Mucosa of gallbladder (tissue), 1 donor: ENCODE measurements around the gene PIGU. TPM values are rescaled to one million over a fixed set of nuclear protein-coding genes. Genes with fewer than 3 reads are reported as not detected.
A peak's percentile ranks its signal among the peaks of the same experiment; 100 is the strongest.

ENCODE experiments used
- DNase-seq: peaks from one replicate; pipeline ENCODE4 v3.0.0-alpha.2; 2020; ENCODE audit warnings: low spot score
- total RNA-seq: library from RNA; stranded (reverse); gene quantifications from one replicate; pipeline ENCODE4 v1.2.1, GENCODE V29; 2021
- donor health status: DM: no; HTN: no; CAD: no.

The PIGU gene
- total RNA-seq, 1 donor from 2014 or later: 19.1 TPM

DNA sequence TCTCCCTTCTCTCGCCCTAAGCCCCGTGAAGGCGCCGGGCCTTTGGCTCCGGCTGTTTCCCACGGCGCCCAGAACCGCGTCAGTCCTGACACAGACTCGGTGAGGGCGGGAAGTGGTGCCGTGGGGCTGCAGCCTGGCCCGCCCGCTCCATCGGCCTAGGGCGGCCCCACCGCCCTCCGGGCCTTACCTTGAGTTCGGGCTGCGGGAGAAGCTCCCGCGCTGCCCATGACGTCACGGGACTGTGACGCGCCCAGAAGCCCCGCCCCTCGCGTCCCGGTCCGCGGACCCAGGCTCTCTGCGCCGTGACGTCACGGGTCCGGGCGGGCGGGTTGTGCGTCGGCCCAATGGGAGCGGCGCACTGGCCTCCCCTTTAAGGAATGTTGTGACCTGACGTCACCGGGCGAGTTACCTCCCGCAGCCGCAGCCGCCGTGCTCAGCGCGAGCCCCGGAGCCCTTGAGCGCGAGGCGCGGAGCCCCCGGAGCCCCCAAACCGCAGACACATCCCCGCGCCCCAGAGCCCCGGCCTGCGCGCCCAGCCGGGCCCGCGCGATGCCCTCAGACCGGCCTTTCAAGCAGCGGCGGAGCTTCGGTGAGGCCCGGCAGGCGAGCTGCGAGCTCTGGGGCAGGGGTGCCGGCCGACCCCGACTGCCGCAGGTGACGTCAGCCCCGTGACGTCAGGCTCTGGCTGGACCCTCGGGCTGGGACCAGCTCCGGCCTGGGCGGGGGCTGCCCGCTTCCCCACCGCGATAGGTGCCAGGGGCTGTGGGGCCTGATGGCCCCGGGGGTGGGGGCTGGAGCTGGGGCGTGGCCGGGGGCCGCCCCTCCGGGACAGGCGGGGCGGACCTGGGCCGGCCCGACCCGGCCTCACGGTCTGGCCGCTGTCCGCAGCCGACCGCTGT, 118.3 kb downstream of the PIGU start, which contains the start of gene MAP1LC3A:
Gene MAP1LC3A, plus strand, starts transcription at position 399 of the 899 bp plus-strand sequence. Its CDS starts 151 bp downstream, at position 550.
- peak; percentile 96 for DNase-seq

DNA sequence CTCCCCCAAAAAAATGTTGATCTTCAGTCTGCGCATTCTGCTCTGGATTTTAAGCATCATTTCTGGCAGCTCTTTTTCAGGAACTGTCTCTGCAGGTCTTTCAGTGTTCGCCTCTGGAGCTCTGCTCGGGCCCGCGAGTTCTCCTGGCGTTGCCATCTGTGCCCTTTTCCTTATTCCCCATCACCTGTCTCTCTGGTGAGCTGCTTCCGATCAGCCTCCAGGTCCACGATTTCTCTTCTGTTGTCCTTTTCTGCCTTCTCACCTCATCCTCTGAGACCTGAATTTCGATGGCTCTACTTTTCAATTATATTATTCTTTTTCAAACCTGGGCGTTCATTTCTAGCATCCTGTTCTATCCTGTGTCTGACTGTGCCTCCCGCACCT, 119.0 kb downstream of the PIGU start:
- no peak for DNase-seq

DNA sequence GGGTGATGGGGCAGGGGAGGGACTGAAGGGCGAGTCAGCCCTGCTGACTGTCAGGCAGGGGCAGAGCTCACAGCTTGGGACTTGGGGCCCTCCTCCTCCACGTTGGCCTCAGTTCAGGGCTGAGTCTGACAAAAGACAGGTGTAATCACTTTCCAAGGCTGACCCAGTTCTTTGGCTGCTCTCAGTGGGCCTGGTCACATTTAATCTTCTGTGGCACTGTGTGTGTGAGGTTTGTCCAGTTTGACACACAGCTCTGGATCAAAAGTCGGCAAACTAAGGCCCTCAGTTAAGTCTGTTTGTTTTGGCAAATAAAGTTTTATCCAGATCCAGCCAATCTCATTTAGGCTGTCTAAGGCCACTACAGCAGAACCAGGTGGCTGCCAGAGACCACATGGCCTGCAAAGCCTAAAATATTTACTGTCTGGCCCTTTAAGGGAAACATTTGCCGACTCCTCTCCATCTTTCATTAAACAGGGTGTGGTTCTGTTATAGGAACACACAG, 123.5 kb downstream of the PIGU start:
- DNase-seq: no peak

DNA sequence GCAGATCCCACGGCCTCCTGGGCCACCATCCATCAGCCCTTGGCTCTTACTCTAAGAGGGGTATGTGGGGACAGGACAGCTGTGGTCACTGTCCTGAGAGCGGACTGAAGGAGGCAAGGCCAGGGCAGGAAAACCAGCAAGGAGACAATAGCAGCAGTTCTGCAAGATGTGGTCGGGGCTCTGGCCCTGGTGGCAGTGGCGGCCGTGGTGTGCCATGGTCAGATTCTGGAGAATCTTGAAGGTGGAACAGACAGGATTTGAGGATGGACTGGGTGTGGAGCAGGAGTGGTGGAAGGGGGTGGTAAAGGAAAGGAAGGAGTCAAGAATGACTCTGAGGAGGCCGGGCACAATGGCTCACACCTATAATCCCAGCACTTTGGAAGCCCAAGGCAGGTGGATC, 124.3 kb downstream of the PIGU start:
- DNase-seq: no peak

DNA sequence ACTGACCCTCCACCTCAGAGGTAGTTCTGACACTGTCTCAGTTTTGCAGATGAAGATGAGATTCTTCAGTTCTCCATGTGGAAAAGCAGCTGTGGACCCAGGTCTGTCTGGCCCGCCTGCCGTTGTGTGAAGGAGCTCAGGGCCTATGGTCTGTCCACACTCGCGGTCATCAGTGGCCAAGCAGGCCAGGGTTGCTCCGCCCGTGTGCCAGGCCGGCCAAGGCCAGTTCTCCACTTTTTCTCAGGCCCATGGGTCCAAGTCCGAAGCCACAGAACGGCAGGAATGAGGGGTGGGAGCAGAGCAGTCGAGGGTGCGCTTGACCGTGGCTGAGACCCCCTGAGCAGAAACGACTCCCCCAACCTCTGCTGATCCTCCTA, 127.0 kb downstream of the PIGU start:
- DNase-seq: no peak

DNA sequence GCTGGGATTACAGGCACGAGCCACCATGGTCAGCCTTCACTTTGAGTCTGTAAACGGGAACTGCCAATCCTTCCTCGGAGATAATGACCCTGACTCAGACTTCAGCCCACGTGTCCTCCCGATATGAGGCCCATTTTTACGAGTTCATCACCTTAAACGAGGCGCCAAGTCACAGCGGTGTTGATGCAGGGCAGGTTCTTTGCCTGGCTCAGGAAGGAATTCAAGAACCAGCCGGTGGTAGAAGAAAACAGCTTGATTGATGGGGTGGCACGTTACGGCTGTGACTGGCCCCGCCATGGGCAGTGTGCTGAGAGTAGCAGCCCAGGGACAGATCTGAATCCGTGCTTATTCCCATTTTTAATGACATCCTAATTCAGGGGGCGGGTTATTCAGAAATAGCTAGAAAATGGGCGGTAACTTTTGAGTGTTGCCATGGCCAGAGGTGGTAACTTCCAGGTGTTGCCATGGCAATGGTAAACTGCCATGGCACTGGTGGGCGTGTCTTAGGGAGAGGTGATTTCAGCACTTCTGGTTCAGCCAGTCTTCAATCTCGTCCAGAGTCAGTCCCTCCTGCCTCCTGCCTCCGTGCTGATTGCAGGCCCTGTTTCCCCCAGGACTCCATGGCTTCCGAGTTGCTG, 127.5 kb downstream of the PIGU start:
- DNase-seq: no peak

DNA sequence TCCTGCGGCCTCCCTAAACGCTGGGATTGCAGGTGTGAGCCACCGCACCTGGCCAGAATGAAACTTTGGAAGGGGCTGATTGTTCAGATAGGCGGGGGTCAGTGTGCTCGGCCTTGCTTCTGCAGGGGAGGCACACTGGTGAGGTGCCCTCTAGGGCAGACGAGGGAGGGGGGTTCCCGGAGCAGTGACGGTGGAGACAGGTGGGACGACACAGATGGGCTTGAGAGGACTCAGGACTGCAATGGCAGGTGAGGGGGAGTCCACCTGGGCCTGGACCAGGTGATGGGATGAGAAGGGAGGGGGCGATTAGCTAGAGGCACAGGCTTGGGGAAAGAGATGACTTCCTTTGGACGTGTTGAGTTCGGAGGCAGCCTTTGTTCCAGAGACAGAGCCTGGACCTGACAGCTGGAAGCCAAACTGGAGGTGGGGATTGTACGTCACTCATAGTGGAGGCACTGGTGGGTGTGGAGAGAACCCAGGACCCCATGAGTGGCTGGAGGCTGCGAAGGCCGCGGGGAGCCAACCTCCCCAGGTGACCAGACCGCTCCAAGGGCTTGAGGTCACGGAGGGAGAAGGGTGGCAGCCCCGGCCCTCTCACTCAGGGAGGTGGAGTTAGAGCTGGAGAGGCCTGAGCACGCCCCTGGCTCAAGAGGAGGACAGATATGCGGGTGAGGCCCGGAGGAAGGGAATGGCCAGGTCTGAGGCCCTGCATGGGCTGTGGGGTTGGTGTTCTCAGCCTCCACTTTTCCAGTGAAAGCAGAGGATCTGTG, 128.9 kb downstream of the PIGU start:
- no peak for DNase-seq

DNA sequence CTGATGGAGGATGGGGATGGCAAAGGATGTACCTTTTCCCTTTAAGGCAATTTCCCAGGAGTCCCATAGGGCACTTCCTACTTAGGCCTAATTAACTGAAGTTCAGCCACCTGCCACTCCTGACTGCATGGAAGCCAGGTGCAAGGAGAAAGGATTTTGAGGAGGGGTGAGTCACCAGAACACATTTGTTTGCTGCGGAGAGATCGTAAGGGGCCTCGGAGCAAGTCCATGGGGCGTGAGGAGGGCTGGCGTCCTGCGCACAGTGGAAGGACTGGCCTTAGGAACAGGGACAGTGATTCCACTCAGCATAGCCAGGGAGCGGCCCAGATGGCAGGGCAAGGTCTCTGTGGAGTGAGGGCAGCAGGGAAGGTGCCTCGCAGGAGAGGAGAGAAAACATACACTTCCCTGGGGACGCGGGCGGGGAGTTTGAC, 130.1 kb downstream of the PIGU start:
- DNase-seq: no peak

DNA sequence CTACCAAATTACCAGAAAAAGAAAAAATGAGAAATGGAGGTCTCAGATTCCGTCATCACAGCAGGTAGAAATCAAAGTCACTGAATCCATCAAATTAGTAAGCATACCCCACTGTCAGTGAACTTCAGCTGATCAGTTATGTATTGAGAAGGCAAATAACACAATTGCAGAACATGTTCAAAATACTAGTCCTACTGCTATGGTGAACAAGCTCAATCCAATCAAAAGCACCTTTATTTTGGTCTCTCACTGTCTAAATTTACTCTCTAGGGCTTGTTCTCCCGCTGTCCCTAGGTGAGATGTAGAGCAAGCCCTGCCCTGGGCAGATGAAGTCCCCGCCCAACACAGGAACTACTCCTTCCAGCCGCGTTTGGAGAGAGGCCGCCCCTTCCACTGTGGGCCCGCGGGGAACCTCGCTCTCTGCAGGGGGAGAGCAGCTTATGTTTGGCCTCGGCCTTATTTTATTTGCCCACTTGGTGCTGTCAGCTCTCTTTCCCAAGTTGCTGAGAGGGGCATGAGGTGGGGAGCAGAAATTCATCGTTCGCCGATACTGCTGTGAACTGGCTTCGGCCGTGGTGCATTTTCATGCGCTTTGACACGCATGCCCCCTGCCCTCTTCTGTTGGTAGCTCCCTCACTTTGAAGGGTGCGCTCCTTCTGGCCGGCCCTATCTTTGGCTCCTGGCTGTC, 132.6 kb downstream of the PIGU start:
- no peak for DNase-seq

DNA sequence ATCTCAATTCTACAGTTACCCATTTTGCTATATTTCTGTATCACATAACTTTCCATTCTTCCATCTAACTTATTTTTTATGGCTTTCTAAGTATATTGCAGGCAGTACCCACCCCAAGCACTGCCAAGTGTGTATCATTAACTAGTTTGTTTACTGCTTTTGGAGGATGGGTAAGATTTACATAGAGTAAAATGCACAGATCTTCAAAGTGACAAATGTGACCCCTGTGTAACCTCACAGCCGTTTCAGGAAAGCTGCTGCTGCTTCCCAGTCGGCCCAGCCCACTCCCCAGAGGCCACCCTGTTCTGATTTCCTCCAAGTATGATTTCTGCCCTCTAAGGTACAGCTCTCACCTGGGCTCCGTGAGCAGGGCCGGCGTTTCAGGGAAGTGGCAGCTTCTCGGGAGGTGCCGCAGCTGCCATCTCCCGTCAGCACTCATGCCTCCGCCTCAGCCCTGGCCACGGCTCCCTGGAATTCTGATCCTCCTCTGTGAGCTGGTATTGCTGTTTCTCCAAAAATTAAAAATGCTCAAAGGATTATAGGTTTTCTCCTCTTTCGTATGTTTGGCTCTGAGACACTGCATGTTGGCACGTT, 133.3 kb downstream of the PIGU start:
- no peak for DNase-seq

DNA sequence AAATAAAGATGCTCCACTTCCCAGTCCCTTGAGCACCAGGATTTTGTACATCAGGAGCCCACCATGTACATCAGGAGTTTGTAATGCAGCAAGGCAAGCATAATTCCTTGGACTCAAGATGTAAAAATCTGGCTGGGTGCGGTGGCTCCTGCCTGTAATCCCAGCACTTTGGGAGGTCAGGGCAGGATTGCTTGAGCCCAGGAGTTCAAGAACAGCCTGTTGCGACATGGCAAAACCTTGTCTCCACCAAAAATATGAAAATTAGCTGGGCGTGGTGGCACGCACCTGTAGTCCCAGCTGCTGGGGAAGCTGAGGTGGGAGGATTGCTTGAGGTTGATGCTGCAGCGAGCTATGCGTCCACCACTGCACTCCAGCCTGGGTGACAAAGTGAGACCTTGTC, 134.5 kb downstream of the PIGU start:
- no peak for DNase-seq

DNA sequence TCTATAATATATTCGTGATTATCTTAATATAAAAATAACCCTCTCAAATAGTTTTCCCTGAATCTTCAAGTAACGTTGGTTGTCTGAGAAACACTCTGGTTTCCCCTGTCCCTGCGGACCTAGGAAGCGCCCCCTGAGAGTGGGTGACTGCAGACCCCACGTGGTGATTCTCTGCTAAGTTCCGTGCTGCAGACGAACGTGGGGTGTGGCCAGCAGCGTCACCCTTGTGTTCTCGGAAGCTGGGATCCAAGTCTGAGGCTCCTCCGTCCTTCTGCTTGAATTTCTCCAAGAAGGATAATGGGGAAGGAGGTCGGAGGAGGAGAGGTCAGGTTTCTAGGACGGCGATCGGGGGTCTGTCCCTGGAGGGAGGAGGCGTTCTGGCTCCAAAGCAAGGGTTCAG, 135.0 kb downstream of the PIGU start:
- no peak for DNase-seq

DNA sequence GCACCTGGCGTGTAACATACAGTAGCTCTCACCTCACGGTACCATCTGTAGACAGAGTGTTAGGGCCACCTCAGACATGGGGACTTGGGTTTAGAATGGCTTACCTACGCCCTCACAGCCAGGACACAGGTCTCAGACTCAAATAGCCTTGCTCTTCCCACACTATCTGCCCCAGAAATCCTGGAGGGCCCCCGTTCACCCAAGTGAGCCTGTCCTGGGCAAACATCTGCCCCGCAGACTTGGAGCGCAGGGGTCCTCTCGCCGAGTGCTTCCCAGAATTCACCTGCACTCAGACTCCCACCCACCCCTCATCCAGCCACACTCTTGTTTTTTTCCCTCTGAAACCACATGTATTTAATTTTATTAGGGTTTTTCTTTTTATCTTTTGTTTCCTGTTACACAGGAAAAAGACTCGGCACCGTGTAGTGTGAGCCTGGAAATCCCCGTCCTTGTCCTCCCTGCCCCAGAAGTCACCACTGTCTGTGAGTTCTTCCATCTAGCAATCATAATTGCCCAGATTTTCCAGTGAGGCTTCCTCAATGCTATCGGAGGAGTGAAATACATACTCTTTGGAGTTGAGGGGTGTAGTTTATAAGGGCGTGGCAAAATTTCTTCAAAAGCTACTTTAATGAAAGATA, 135.5 kb downstream of the PIGU start:
- no peak for DNase-seq

DNA sequence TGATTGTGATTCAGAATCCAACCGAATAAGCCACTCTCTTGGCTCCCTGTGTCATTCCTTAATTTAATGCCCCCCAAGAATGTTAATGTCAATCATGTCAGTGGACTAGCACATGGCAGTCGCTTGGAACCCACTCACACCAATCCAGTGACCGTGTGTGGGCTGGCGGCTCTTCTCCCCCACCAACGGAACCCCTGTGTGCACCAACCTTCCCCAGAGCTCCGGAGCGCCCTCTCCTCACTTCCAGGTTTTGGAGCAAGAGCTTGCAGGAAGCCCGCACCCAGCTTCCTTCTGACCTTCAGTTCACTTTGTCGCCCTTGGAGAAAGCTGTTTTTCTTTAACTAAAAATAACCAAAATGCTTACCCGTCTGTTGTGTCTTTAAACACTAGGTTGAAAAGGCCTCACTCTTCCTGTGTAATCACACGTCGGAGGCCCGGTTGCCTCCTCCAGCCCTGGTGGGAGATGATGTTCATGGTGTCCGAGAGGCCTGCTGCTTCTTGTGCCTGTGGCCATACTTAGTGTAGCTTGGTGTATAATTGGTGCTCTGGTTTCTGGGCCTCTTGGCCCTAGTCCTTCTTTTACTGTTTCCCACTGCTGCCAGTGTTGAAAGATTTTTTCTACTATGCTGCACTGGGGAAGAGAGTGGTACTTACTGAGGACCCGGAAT, 136.2 kb downstream of the PIGU start:
- DNase-seq: no peak

DNA sequence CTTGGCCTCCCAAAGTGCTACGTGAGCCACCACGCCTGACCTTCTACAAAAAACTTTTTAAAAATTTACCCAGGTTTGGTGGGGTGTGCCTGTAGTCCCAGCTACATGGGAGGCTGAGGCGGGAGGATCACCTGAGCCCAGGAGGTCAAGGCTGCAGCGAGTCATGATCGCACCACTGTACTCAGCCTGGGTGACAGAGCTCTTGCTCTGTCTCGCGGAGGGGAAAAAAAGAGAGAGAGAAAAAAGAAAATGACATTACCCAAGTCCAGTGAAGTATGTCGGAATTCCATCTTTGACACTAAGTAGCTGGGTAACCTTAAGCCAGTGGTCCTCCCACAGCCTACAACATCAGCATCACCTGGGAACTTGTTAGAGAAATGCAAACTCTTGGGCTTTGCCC, 137.1 kb downstream of the PIGU start:
- no peak for DNase-seq

DNA sequence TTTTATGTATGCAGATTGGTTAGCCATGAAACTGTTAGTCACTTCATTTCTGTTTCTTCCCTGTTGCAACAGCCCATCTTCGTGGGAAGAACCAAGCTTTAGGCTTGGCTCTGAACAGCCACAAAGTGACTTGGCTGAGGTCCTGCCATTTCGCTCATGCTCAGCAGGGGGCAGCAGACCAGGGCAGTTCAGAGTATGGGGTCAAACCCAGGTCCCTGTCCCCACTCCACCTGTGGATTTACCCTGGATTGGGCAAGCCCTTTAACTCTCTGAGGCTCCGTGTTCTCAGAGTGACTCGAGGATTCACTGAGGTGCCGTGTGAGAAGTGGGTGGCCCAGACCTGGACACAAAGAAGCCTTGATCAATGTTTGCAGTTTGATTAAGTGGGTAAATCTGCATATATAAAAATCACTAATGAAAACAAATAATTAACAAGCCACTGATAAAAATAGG, 138.2 kb downstream of the PIGU start:
- peak; percentile 40 for DNase-seq

DNA sequence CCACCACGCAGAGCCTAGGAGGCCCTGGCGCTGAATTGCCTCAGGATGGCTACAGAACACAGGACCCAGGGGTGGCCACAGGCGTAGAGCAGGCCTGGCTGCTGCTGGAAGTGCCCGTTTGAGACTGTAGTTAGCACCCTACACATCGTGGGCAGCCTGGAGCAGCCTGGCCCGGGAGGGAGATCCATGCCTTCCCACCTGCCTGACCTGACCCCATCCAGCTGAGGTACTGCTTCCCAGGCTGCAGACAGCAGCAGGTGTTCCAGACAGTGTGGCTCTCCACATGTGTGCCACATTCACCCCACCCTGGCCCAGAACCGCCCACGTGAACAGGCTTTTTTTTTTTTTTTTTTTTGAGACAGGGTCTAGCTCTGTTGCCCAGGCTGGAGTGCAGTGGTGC, 139.2 kb downstream of the PIGU start:
- DNase-seq: no peak

DNA sequence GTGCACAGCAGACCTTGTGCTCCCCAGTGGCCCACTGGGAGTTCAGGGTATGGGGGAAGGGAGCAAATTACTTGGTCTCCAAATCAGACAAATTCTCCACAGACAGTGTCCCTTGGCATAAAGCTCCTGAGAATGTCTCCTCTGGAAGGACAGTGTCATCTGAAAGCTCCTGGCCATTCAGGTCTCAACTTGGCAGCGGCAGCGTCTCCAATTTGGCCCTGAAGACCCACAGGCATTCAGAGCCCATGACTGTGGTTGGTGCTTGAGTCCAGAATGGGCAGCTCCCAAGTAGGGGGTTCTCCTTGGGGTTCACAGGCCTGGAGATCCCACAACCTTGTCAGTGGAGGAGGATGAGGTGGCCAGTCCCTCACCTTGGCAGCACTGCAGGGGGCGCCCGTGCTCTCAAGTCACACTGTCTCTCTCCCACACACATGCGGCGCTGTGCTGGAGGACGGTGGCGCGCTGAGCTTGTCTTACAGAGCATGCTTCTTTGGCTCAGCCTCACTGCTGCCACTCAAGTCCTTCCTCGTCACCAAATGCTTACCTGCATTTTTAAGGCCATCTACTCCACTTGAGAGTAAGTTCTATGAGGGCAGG, 140.0 kb downstream of the PIGU start:
- peak; percentile 29 for DNase-seq

DNA sequence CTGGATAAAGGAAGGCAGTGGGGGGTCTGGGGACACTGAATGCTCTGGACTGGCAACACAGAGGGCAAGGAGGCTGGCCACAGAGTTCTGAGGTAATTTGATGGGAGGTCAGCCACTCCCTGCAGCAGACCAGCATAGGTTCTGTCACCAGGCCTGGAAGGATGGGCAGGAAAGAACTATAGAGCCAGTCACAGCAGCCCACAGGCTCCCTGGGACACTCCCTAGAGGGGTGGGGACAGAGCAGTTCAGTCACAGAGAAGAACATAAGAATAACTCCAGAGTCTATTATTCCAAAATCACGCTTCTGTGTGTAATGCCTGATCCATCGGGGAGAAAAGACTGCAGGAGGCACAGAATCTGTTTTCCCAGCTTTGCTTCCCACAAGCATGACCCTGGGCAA, 141.0 kb downstream of the PIGU start:
- DNase-seq: no peak
